ENCODE data around the gene SRGAP1.
"Not testable (repeated sequence)": the region's sequence is repeated elsewhere in the genome, so short reads cannot be mapped to it uniquely, and the experiment has no call there.

Gene SRGAP1

DNA sequence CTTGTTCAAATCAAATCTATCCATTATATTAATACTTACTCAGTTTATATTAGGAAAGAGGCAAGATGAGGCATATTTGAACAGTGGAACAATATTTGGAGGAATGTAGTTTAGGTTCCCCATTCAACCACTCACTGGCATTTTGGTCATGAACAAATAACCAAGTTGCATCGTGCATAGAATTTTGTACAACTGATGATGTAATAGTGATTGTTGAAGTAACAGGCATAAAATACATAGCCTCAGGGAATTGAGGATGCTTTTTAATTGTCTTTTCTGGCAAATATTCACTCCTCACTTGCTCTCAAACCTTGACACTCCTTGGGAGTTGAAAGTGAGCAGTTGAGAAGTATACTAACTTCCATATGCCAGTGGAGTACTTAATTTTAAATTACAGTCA lies 175.2 kb downstream of the SRGAP1 start:
- DNase-seq (ENCODE audit: extremely low read depth, low read depth) = no peak
- TF ChIP-seq, protein P1, sequence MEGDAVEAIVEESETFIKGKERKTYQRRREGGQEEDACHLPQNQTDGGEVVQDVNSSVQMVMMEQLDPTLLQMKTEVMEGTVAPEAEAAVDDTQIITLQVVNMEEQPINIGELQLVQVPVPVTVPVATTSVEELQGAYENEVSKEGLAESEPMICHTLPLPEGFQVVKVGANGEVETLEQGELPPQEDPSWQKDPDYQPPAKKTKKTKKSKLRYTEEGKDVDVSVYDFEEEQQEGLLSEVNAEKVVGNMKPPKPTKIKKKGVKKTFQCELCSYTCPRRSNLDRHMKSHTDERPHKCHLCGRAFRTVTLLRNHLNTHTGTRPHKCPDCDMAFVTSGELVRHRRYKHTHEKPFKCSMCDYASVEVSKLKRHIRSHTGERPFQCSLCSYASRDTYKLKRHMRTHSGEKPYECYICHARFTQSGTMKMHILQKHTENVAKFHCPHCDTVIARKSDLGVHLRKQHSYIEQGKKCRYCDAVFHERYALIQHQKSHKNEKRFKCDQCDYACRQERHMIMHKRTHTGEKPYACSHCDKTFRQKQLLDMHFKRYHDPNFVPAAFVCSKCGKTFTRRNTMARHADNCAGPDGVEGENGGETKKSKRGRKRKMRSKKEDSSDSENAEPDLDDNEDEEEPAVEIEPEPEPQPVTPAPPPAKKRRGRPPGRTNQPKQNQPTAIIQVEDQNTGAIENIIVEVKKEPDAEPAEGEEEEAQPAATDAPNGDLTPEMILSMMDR (IDR thresholded peaks at IDR 0.05; ENCODE audit: low read depth, low read length) = no peak

DNA sequence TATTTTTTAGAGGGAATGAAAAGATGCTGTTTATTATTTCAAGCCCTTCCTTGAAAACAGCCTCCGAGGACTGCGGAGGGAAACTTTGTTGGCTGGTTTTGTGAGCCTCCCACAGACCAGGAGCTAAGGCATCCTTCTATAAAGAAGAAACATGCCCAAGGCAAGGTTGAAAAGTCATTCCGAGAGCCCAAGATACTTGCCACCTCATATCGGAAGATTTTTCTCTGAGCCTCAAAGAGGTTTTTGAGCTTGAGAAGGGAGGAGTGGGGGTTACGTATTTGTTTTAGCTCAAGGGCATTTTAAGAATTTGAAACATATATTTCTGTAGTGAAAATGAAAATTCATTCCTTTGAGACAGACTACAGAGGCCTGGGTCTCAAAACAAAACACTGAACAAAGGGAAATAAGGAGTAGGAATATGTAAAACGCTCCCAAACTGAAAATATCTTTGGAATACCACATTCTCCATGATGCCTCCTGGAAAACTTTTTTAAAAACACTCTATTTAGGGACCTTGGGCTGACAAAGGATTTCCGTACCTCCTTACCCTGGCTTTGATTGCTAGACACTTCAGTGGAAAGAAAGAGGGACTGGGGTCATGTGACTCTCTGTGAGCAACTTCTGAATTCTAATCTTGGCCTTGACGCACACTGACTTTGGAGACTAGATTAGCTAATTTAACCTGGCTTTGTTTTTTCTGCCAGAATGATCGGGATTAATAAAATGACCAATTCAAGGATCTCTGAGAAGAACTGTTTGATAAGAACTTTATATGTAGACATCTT lies 180.9 kb downstream of the SRGAP1 start:
- TF ChIP-seq, protein P1 (IDR thresholded peaks at IDR 0.05; ENCODE audit: low read depth, low read length) = no peak
- DNase-seq (ENCODE audit: extremely low read depth, low read depth) = no peak

DNA sequence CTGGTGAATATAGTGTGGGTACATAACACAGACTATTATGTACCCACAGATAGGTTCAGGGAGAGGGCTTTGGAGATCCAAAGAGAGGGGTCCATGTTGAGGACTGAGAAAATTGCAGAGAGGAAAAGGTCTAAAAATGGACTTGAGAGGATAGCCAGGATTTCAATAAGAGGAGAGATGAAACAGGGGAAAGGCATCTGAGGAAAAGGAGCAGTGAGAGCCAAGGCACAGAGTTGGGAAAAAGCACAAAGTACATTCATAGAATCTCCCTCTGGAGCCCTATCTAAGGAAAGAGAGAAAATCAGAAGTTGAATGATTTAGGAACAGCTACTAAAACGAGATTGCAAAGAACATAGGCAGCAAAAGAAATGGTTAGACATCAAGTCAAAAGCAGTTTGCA lies 182.8 kb downstream of the SRGAP1 start:
- TF ChIP-seq, protein P1 (IDR thresholded peaks at IDR 0.05; ENCODE audit: low read depth, low read length) = no peak

DNA sequence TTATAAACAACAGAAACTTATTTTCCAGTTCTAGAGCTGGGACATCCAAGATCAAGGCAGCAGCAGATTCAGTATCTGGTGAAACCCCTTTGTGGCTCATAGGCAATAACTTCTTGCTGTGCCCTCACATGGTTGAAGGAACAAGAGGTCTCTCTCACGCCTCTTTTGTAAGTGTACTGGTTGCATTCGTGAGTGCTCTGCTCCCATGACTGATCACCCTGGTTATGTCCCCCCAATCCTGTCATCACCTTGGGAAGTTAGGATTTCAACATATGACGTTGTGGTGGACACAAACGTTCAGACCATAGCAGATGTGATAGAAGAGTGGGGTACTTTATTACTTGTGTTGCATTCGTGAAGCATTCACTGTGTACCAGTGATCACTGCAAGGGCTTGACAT lies 184.0 kb downstream of the SRGAP1 start:
- TF ChIP-seq, protein P1 (IDR thresholded peaks at IDR 0.05; ENCODE audit: low read depth, low read length) = no peak
- no peak for DNase-seq (ENCODE audit: extremely low read depth, low read depth)

More for the DNA sequence above, 182.8 kb downstream of the SRGAP1 start:
- no peak for DNase-seq (ENCODE audit: extremely low read depth, low read depth)

DNA sequence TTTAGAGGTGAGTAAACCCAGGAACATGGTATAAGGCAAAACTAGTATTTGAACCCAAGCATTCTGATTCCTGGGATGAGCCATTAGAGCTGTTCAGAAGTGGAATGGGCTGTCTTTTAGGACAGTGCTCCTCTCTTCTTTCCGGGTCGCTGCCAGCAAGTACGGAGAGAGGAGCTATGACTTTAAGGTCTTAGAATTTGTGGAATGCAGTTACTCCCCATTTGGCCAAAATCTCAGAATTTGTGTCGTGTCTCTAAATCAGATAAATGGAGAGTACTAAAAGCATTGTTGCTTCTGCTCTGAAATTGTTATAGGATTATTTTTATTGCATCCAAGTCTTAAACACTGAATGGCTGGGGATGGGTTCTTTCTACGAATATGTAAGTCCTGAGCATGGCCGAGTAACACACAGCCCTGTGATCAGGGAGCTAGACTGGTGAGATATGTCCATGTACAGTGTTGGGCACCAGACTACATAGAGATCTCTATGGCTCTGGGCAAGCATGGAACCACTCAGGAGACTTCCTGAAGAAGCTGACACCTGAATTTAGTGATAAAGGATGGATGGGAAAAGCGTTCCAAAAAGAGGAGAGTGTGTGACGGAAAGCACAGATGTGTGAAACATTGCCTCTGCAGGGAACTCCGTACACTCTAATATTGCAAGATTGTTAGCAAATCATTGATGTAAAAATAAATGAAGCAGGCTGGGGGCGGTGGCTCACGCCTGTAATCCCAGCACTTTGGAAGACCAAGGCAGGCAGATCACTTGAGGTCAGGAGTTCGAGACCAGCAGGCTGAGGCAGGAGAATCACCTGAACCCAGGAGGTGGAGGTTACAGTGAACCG lies 184.7 kb downstream of the SRGAP1 start:
- TF ChIP-seq, protein P1 (IDR thresholded peaks at IDR 0.05; ENCODE audit: low read depth, low read length) = no peak
- DNase-seq (ENCODE audit: extremely low read depth, low read depth) = no peak

DNA sequence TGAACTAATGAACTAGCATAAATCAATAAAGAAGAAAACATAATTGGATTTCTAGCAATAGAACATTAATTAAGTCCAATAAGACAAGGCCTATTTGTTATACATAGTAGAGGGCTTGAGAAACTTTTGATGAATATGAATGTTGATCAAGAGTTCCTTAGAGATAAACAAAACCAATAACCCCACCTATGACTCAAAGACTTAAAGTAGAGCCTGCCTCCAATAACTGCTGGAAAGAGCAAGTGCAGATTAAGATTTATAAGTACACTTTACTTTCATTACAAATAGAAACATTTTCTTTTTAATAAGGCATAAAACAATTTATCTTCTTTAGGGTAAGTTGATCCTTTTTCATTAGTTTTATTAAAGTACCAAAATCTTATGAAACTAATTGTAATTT lies 185.7 kb downstream of the SRGAP1 start:
- TF ChIP-seq, protein P1 (IDR thresholded peaks at IDR 0.05; ENCODE audit: low read depth, low read length) = no peak
- DNase-seq (ENCODE audit: extremely low read depth, low read depth) = no peak

DNA sequence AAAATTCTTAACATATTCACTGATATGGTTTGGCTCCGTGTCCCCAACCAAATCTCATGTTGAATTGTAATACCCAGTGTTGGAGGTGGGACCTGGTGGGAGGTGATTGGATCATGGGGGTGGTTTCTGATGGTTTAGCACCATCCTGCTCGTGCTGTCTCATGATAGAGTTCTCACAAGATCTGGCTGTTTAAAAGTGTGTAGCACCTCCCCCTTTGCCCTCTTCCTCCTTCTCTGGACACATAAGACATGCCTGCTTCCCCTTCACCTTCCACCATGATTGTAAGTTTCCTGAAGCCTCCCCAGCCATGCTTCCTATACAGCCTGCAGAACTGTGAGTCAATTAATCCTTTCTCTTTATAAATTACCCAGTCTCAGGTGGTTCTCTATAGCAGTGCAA lies 189.6 kb downstream of the SRGAP1 start:
- DNase-seq (ENCODE audit: extremely low read depth, low read depth) = not testable (repeated sequence)
